Measurements from ENCODE around the gene ATP10D.

The ATP10D gene

GRCh38 chr4:47619691-47620090, 134.6 kb downstream of the ATP10D start:
- Histone ChIP-seq H3K36me3 (ENCODE audit: insufficient read depth, low read length) (no peaks in the 10 kb centered on the region), H3K4me1 (ENCODE audit: control insufficient read depth, insufficient read depth, low read length, unreplicated experiment) (no peaks in the 10 kb centered on the region), H3K79me2 (ENCODE audit: control insufficient read depth, insufficient read depth, low read length, unreplicated experiment) (no peaks in the 10 kb centered on the region), H2AFZ (ENCODE audit: low read length, unreplicated experiment) (no peak overlapping the region), H3K4me3 (ENCODE audit: low read depth, low read length) (no peak overlapping the region), H3K27me3 (ENCODE audit: insufficient read depth, low read length) (no peaks in the 10 kb centered on the region), H3K27ac (ENCODE audit: low read depth, low read length) (no peak overlapping the region)

GRCh38 chr4:47621181-47621580, 136.1 kb downstream of the ATP10D start:
- no peak overlapping the region for H3K27ac ChIP-seq (ENCODE audit: low read depth, low read length)
- H3K36me3 ChIP-seq (ENCODE audit: insufficient read depth, low read length) = no peaks in the 10 kb centered on the region
- no peaks in the 10 kb centered on the region for H3K79me2 ChIP-seq (ENCODE audit: control insufficient read depth, insufficient read depth, low read length, unreplicated experiment)
- no peak overlapping the region for H2AFZ ChIP-seq (ENCODE audit: low read length, unreplicated experiment)
- H3K4me3 ChIP-seq (ENCODE audit: low read depth, low read length) = no peak overlapping the region
- H3K4me1 ChIP-seq (ENCODE audit: control insufficient read depth, insufficient read depth, low read length, unreplicated experiment) = no peaks in the 10 kb centered on the region
- no peaks in the 10 kb centered on the region for H3K27me3 ChIP-seq (ENCODE audit: insufficient read depth, low read length)

GRCh38 chr4:47624031-47624441, 139.0 kb downstream of the ATP10D start:
- Histone ChIP-seq H3K79me2 (ENCODE audit: control insufficient read depth, insufficient read depth, low read length, unreplicated experiment) (no peaks in the 10 kb centered on the region), H3K4me1 (ENCODE audit: control insufficient read depth, insufficient read depth, low read length, unreplicated experiment) (no peaks in the 10 kb centered on the region), H3K4me3 (ENCODE audit: low read depth, low read length) (no peak overlapping the region), H3K27me3 (ENCODE audit: insufficient read depth, low read length) (no peaks in the 10 kb centered on the region), H2AFZ (ENCODE audit: low read length, unreplicated experiment) (no peak overlapping the region), H3K36me3 (ENCODE audit: insufficient read depth, low read length) (no peaks in the 10 kb centered on the region), H3K27ac (ENCODE audit: low read depth, low read length) (no peak overlapping the region; the same call in 1 of the 2 replicates)

GRCh38 chr4:47631161-47631560, 146.1 kb downstream of the ATP10D start:
- H3K4me3 ChIP-seq (ENCODE audit: low read depth, low read length) = no peak overlapping the region
- no peaks in the 10 kb centered on the region for H3K27me3 ChIP-seq (ENCODE audit: insufficient read depth, low read length)
- H3K27ac ChIP-seq (ENCODE audit: low read depth, low read length) = no peak overlapping the region
- H3K79me2 ChIP-seq (ENCODE audit: control insufficient read depth, insufficient read depth, low read length, unreplicated experiment) = no peaks in the 10 kb centered on the region
- no peaks in the 10 kb centered on the region for H3K36me3 ChIP-seq (ENCODE audit: insufficient read depth, low read length)
- no peaks in the 10 kb centered on the region for H3K4me1 ChIP-seq (ENCODE audit: control insufficient read depth, insufficient read depth, low read length, unreplicated experiment)
- H2AFZ ChIP-seq (ENCODE audit: low read length, unreplicated experiment) = no peak overlapping the region

GRCh38 chr4:47639531-47639930, 154.5 kb downstream of the ATP10D start:
- H3K27ac ChIP-seq (ENCODE audit: low read depth, low read length) = no peak overlapping the region
- H3K36me3 ChIP-seq (ENCODE audit: insufficient read depth, low read length) = no peaks in the 10 kb centered on the region
- no peaks in the 10 kb centered on the region for H3K27me3 ChIP-seq (ENCODE audit: insufficient read depth, low read length)
- peaks cover 24% of the 10 kb centered on the region for H3K4me1 ChIP-seq (ENCODE audit: control insufficient read depth, insufficient read depth, low read length, unreplicated experiment)
- no peak overlapping the region for H2AFZ ChIP-seq (ENCODE audit: low read length, unreplicated experiment)
- no peaks in the 10 kb centered on the region for H3K79me2 ChIP-seq (ENCODE audit: control insufficient read depth, insufficient read depth, low read length, unreplicated experiment)
- no peak overlapping the region for H3K4me3 ChIP-seq (ENCODE audit: low read depth, low read length)

GRCh38 chr4:47640911-47641310, 155.8 kb downstream of the ATP10D start:
- Histone ChIP-seq H3K79me2 (ENCODE audit: control insufficient read depth, insufficient read depth, low read length, unreplicated experiment) (no peaks in the 10 kb centered on the region), H3K27ac (ENCODE audit: low read depth, low read length) (no peak overlapping the region), H2AFZ (ENCODE audit: low read length, unreplicated experiment) (no peak overlapping the region), H3K4me3 (ENCODE audit: low read depth, low read length) (no peak overlapping the region), H3K27me3 (ENCODE audit: insufficient read depth, low read length) (no peaks in the 10 kb centered on the region), H3K4me1 (ENCODE audit: control insufficient read depth, insufficient read depth, low read length, unreplicated experiment) (peaks cover 24% of the 10 kb centered on the region), H3K36me3 (ENCODE audit: insufficient read depth, low read length) (no peaks in the 10 kb centered on the region)

GRCh38 chr4:47641755-47642154, 156.7 kb downstream of the ATP10D start:
- Histone ChIP-seq H3K36me3 (ENCODE audit: insufficient read depth, low read length) (no peaks in the 10 kb centered on the region), H3K79me2 (ENCODE audit: control insufficient read depth, insufficient read depth, low read length, unreplicated experiment) (no peaks in the 10 kb centered on the region), H3K27ac (ENCODE audit: low read depth, low read length) (no peak overlapping the region), H3K27me3 (ENCODE audit: insufficient read depth, low read length) (no peaks in the 10 kb centered on the region), H3K4me1 (ENCODE audit: control insufficient read depth, insufficient read depth, low read length, unreplicated experiment) (peaks cover 24% of the 10 kb centered on the region), H3K4me3 (ENCODE audit: low read depth, low read length) (no peak overlapping the region), H2AFZ (ENCODE audit: low read length, unreplicated experiment) (no peak overlapping the region)

- no peaks in the 10 kb centered on the region for H3K79me2 ChIP-seq (ENCODE audit: control insufficient read depth, insufficient read depth, low read length, unreplicated experiment)
These were observed 157.2 kb downstream of the ATP10D start for GRCh38 chr4:47642191-47642830.

More at GRCh38 chr4:47642191-47642830, 157.2 kb downstream of the ATP10D start:
- H3K27me3 ChIP-seq (ENCODE audit: insufficient read depth, low read length) = no peaks in the 10 kb centered on the region
- H3K4me1 ChIP-seq (ENCODE audit: control insufficient read depth, insufficient read depth, low read length, unreplicated experiment) = peaks cover 24% of the 10 kb centered on the region
- H3K27ac ChIP-seq (ENCODE audit: low read depth, low read length) = no peak overlapping the region
- H2AFZ ChIP-seq (ENCODE audit: low read length, unreplicated experiment) = no peak overlapping the region
- no peak overlapping the region for H3K4me3 ChIP-seq (ENCODE audit: low read depth, low read length)
- H3K36me3 ChIP-seq (ENCODE audit: insufficient read depth, low read length) = no peaks in the 10 kb centered on the region
